DOHH2 (cell line): ENCODE measurements around the gene PIK3AP1.

Experiments
- H3F3A ChIP-seq: fragments of 200-600 bp; sonication (generic), shearing (Covaris generic); 2 replicates; pipeline ENCODE4 v1.6.0; 2016; ENCODE audit warnings: antibody characterized with exemption, mild to moderate bottlenecking; ENCODE audit not compliant: control insufficient read depth, insufficient read depth
- H3K27ac ChIP-seq: fragments of 200-600 bp; sonication (generic); 2 replicates; pipeline ENCODE4 v1.5.1; 2014; ENCODE audit warnings: low read depth, mild to moderate bottlenecking, low read length, moderate library complexity
- H3K27me3 ChIP-seq: fragments of 200-600 bp; sonication (generic); 2 replicates; pipeline ENCODE4 v1.6.1; 2014; ENCODE audit warnings: mild to moderate bottlenecking, low read length, mixed read lengths; ENCODE audit not compliant: control insufficient read depth
- H3K36me3 ChIP-seq: fragments of 200-600 bp; sonication (generic); 2 replicates; pipeline ENCODE4 v1.6.1; 2014; ENCODE audit warnings: mild to moderate bottlenecking, low read length, moderate library complexity, mixed read lengths; ENCODE audit not compliant: control insufficient read depth
- H3K4me1 ChIP-seq: fragments of 200-600 bp; sonication (generic); 2 replicates; pipeline ENCODE4 v1.6.1; 2014; ENCODE audit warnings: mild to moderate bottlenecking, low read length, mixed read lengths; ENCODE audit not compliant: control insufficient read depth
- H3K4me2 ChIP-seq: fragments of 200-600 bp; sonication (generic); 2 replicates; pipeline ENCODE4 v1.6.0; 2014; ENCODE audit warnings: mild to moderate bottlenecking, low read length, moderate library complexity
- H3K4me3 ChIP-seq: fragments of 200-600 bp; sonication (generic); 2 replicates; pipeline ENCODE4 v1.5.1; 2014; ENCODE audit warnings: mild to moderate bottlenecking, low read length, mixed read lengths
- H3K79me2 ChIP-seq: fragments of 200-600 bp; sonication (generic); 2 replicates; pipeline ENCODE4 v1.6.1; 2014; ENCODE audit warnings: mild to moderate bottlenecking, low read length, mixed read lengths; ENCODE audit not compliant: control insufficient read depth
- H3K9me2 ChIP-seq: fragments of 200-600 bp; sonication (generic); replicated peaks from 2 replicates; pipeline ENCODE4 v1.6.1; 2014; ENCODE audit warnings: mild to moderate bottlenecking, low read length, mixed read lengths; ENCODE audit not compliant: control insufficient read depth
- H3K9me3 ChIP-seq: fragments of 200-600 bp; sonication (generic); 2 replicates; pipeline ENCODE4 v1.6.1; 2014; ENCODE audit warnings: antibody characterized with exemption, low read length, mixed read lengths; ENCODE audit not compliant: control insufficient read depth, insufficient read depth
- H4K20me1 ChIP-seq: fragments of 200-600 bp; sonication (generic); 2 replicates; pipeline ENCODE4 v1.6.0; 2014; ENCODE audit warnings: low read depth, mild to moderate bottlenecking, antibody characterized with exemption, low read length, moderate library complexity; ENCODE audit not compliant: control insufficient read depth, insufficient read depth
- EZH2phosphoT487 ChIP-seq: fragments of 200-600 bp; sonication (generic); IDR thresholded peaks from 2 replicates; pipeline ENCODE4 v1.6.1; 2017; ENCODE audit warnings: borderline replicate concordance, mild to moderate bottlenecking, antibody characterized with exemption, low read length, moderate library complexity, mixed read lengths
- TF ChIP-seq, protein P1 (sequence below): fragments of 200-600 bp; sonication (generic); IDR thresholded peaks from one replicate; pipeline ENCODE4 v1.5.1; 2014; ENCODE audit warnings: antibody characterized with exemption, mild to moderate bottlenecking, low read depth, low read length; ENCODE audit not compliant: poor library complexity, severe bottlenecking

The PIK3AP1 gene

DNA sequence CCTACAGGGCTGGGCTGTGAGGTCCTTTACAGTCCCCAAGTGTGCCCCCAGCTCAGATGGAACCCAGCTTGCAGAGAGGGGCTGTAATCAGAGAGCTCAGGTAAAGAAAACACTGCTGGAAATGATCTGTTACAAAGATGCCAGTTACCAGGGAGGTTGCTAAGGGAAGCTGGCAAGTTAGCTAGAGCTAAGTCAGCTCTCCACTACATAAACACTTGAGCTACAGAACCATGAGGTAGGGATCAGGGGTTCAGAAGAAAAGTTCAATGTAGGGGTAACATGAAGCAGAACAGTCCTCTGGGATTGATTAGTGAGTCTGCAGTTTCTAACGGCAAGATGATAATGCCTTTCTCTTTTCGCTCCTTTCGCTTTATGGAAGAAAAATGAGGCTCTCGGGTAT lies 80.4 kb downstream of the PIK3AP1 start:
- TF ChIP-seq, protein P1, sequence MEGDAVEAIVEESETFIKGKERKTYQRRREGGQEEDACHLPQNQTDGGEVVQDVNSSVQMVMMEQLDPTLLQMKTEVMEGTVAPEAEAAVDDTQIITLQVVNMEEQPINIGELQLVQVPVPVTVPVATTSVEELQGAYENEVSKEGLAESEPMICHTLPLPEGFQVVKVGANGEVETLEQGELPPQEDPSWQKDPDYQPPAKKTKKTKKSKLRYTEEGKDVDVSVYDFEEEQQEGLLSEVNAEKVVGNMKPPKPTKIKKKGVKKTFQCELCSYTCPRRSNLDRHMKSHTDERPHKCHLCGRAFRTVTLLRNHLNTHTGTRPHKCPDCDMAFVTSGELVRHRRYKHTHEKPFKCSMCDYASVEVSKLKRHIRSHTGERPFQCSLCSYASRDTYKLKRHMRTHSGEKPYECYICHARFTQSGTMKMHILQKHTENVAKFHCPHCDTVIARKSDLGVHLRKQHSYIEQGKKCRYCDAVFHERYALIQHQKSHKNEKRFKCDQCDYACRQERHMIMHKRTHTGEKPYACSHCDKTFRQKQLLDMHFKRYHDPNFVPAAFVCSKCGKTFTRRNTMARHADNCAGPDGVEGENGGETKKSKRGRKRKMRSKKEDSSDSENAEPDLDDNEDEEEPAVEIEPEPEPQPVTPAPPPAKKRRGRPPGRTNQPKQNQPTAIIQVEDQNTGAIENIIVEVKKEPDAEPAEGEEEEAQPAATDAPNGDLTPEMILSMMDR: no peak
- TF ChIP-seq EZH2phosphoT487: no peak
- Histone ChIP-seq H3F3A (peaks cover 10% of the 10 kb centered on the region), H4K20me1 (0 out of 2 replicates have a peak, but pooled peaks cover 4% of the 10 kb centered on the region), H3K36me3 (peaks cover 91% of the 10 kb centered on the region), H3K79me2 (peaks cover 61% of the 10 kb centered on the region), H3K4me2 (no peak overlapping the region), H3K27ac (no peak overlapping the region), H3K4me1 (peaks cover 33% of the 10 kb centered on the region), H3K9me3 (no peaks in the 10 kb centered on the region), H3K27me3 (no peaks in the 10 kb centered on the region), H3K4me3 (no peak overlapping the region), H3K9me2 (no peaks in the 10 kb centered on the region)

DNA sequence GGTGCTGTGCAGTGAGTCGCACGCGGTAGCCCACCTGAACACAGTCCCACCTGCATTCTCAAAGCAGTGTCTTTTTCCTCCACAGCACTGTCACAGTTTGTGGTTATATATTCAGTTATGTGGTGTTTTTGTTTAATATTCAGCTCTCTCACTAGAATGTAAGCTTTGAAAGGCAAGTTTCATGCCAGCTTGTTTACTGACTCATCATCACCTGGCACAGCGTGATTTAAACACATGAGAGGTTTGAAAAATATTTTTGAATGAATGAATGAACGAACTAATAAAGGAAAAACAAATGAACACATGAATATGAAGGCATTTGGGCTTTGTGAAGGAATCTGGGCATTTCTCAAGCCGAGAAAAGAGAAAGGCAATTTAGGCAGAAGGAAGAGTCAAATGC lies 81.6 kb downstream of the PIK3AP1 start:
- Histone ChIP-seq H4K20me1 (0 out of 2 replicates have a peak, but pooled peaks cover 4% of the 10 kb centered on the region), H3K4me1 (peaks cover 31% of the 10 kb centered on the region), H3K79me2 (peaks cover 63% of the 10 kb centered on the region), H3F3A (peaks cover under 1% of the 10 kb centered on the region; the same call in 1 of the 2 replicates), H3K4me2 (no peak overlapping the region), H3K27ac (no peak overlapping the region), H3K36me3 (peaks cover 91% of the 10 kb centered on the region), H3K27me3 (no peaks in the 10 kb centered on the region), H3K4me3 (no peak overlapping the region), H3K9me3 (no peaks in the 10 kb centered on the region), H3K9me2 (no peaks in the 10 kb centered on the region)
- no peak for TF ChIP-seq EZH2phosphoT487

DNA sequence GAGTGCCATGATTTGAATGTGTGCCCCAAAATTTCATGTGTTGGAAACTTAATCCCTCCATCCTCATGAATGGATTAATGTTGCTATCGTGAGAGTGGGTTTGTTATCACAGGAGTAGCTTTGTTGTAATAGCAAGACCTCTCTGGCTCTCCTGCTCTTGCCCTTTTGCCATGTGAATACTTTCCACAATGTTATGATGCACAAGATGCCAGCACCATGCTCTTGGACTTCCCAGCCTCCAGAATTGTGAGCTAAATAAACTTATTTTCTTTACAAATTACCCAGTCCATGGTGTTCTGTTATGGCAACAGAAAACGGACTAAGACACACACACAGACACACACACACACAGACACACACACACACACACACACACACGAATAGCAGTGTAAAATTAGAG lies 82.2 kb downstream of the PIK3AP1 start:
- Histone ChIP-seq H3K27ac (no peak overlapping the region), H4K20me1 (0 out of 2 replicates have a peak, but pooled peaks cover 4% of the 10 kb centered on the region), H3K4me2 (no peak overlapping the region), H3K9me3 (no peaks in the 10 kb centered on the region), H3F3A (peaks cover 3% of the 10 kb centered on the region; the same call in 1 of the 2 replicates), H3K27me3 (no peaks in the 10 kb centered on the region), H3K9me2 (no peaks in the 10 kb centered on the region), H3K36me3 (peaks cover 87% of the 10 kb centered on the region), H3K79me2 (peaks cover 57% of the 10 kb centered on the region), H3K4me1 (peaks cover 25% of the 10 kb centered on the region), H3K4me3 (no peak overlapping the region)
- no peak for TF ChIP-seq EZH2phosphoT487
- TF ChIP-seq, protein P1: no peak

DNA sequence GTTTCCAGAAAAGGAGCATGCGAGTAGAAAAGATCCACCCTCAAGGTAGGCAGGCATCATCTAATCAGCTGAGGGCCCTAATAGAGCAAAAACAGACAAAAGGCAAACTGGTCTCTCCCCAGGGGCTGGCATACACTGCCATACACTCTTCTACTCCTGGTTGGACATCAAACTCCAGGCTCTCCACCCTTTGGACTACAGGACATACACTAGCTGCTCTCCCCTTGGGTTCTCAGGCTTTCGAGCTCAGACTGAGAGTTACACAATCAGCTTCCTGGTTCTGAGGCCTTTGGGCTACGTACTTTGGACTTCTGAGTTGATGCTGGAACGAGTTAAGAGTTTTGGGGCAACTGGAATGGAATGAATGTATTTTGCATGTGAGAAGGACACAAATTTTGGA lies 82.6 kb downstream of the PIK3AP1 start:
- Histone ChIP-seq H4K20me1 (0 out of 2 replicates have a peak, but pooled peaks cover 3% of the 10 kb centered on the region), H3F3A (peaks cover 3% of the 10 kb centered on the region; the same call in 1 of the 2 replicates), H3K36me3 (peaks cover 87% of the 10 kb centered on the region)

More for the DNA sequence above, 82.6 kb downstream of the PIK3AP1 start:
- TF ChIP-seq EZH2phosphoT487: no peak
- TF ChIP-seq, protein P1: no peak
- peaks cover 21% of the 10 kb centered on the region for H3K4me1 ChIP-seq
- no peaks in the 10 kb centered on the region for H3K27me3 ChIP-seq
- no peaks in the 10 kb centered on the region for H3K9me3 ChIP-seq
- no peak overlapping the region for H3K4me3 ChIP-seq
- no peak overlapping the region for H3K27ac ChIP-seq
- H3K9me2 ChIP-seq: no peaks in the 10 kb centered on the region
- no peak overlapping the region for H3K4me2 ChIP-seq
- H3K79me2 ChIP-seq: peaks cover 55% of the 10 kb centered on the region
